ENCODE results near the gene ME3. TPM values are rescaled to one million over a fixed set of nuclear protein-coding genes. Genes with fewer than 3 reads are reported as not detected.

ME3 gene
- total RNA-seq, 1 donor from 2014 or later = 1.3 TPM

DNA sequence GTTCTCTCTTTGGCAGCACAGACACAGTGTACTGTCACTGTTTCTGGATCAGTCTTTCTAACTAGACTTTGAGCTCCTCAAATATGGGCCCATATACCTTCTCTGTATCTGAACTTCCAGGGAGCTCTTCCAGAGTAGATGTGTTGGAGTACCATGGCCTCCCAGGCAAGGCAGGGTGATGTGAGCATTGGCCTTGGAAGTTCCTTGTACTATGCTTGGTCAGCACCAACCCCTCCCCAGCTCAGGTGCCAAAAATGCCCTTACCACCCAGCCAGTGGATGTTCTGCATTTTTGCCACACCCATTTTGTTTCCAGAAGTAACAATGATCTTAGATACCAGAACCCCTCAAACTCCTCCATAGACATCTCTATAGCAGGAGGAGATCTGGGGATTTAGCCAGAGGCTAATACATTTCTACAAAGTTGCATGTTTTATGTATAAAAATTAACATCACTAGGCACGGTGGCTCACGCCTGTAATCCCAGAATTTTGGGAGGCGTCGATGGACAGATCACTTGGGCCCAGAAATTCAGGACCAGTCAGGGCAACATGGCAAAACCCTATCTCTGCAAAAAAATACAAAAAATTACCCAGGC lies 165.1 kb downstream of the ME3 start:
- no peak for DNase-seq
- Mint-ChIP-seq H3K36me3 (ENCODE audit: low read depth) (no peaks in the 10 kb centered on the region), H3K27me3 (no peaks in the 10 kb centered on the region), H3K4me1 (no peaks in the 10 kb centered on the region), H3K27ac (no peak overlapping the region), H3K4me3 (no peak overlapping the region), H3K9me3 (no peaks in the 10 kb centered on the region)
- ChIA-PET CTCF (no interaction called here), POLR2A (no interaction called here)
- TF ChIP-seq, protein P1, sequence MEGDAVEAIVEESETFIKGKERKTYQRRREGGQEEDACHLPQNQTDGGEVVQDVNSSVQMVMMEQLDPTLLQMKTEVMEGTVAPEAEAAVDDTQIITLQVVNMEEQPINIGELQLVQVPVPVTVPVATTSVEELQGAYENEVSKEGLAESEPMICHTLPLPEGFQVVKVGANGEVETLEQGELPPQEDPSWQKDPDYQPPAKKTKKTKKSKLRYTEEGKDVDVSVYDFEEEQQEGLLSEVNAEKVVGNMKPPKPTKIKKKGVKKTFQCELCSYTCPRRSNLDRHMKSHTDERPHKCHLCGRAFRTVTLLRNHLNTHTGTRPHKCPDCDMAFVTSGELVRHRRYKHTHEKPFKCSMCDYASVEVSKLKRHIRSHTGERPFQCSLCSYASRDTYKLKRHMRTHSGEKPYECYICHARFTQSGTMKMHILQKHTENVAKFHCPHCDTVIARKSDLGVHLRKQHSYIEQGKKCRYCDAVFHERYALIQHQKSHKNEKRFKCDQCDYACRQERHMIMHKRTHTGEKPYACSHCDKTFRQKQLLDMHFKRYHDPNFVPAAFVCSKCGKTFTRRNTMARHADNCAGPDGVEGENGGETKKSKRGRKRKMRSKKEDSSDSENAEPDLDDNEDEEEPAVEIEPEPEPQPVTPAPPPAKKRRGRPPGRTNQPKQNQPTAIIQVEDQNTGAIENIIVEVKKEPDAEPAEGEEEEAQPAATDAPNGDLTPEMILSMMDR (IDR thresholded peaks at IDR 0.05) = no peak
- ATAC-seq (ENCODE audit: low read depth) = no peak
- intact Hi-C loops (cut with micrococcal nuclease) = no loop called here

DNA sequence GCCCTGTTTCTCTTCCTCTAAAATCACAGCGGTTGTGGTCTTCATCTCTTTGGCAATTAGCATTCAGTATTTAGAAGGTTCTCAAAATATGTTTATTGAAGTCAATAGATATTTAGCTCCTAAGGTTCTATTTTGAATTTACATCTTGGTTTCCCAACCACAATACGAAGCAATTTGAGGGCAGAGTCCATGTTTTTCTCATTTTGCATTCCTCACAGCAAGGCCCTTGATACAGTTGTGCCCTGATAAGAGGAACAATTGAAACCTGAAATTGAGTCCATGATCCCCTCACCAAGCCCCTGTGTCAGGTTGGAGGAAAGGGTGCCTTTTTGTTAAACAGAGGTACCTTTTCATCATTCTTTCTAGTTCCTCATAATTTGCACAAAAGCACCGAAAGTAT lies 166.2 kb downstream of the ME3 start:
- Mint-ChIP-seq H3K27ac (no peak overlapping the region), H3K9me3 (no peaks in the 10 kb centered on the region), H3K4me3 (no peak overlapping the region), H3K4me1 (no peaks in the 10 kb centered on the region), H3K36me3 (ENCODE audit: low read depth) (no peaks in the 10 kb centered on the region), H3K27me3 (no peaks in the 10 kb centered on the region)
- TF ChIP-seq, protein P1 (IDR thresholded peaks at IDR 0.05) = no peak
- DNase-seq = no peak
- POLR2A ChIA-PET = no interaction called here
- intact Hi-C loops (cut with micrococcal nuclease) = no loop called here
- ATAC-seq (ENCODE audit: low read depth) = no peak
- CTCF ChIA-PET = no interaction called here

DNA sequence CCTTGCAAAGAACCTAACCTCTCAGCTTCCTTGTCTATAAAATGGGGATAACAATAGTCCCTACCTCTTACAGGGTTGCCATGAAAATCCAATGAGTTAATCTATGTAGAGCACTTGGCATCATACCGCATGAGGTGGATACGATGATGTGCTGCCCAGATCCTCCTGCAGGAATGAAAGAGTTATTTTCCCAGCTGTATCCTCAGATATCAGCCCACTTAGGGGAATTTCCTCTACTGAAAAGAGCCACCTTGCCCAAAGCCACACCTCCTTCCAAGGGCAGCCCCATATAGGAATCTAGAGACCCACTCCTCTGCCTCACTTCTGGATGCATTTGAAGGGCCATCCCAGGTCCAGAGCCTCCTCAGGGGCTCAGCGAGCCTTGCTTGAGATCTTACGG lies 169.3 kb downstream of the ME3 start:
- no peak overlapping the region for H3K27ac Mint-ChIP-seq
- intact Hi-C loops (cut with micrococcal nuclease) = no loop called here
- TF ChIP-seq, protein P1 (IDR thresholded peaks at IDR 0.05) = no peak
- H3K4me3 Mint-ChIP-seq = no peak overlapping the region
- ChIA-PET CTCF (no interaction called here), POLR2A (no interaction called here)
- DNase-seq (no peak), ATAC-seq (ENCODE audit: low read depth) (no peak)
- H3K4me1 Mint-ChIP-seq = no peaks in the 10 kb centered on the region
- H3K36me3 Mint-ChIP-seq (ENCODE audit: low read depth) = no peaks in the 10 kb centered on the region
- H3K9me3 Mint-ChIP-seq = no peaks in the 10 kb centered on the region
- H3K27me3 Mint-ChIP-seq = peaks cover 3% of the 10 kb centered on the region

DNA sequence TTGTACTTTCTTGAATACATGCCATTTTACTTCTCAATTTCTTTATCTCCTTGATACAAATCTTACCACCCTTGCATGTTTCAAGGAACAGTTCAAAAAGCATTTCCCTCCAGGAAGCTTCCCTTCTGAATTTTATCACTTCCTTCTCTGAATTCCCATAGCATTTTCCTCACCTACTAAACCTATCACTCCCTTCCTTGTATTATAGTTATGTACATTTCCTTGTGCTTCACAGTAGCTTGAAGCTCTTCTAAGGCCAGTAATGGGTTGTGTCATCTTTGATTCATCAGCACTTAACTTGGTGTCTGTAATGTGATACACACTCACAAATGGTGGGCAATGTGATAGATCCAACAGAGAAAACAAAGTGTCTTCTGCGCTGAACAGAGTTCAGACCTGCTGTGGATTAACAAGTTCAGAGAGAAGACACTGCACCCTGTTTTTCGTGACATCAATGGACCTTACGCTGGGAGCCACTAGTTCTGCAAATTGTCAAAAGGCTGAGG lies 170.2 kb downstream of the ME3 start:
- no peak overlapping the region for H3K27ac Mint-ChIP-seq
- peaks cover 3% of the 10 kb centered on the region for H3K27me3 Mint-ChIP-seq
- H3K4me3 Mint-ChIP-seq = no peak overlapping the region
- no peaks in the 10 kb centered on the region for H3K4me1 Mint-ChIP-seq
- intact Hi-C loops (cut with micrococcal nuclease) = no loop called here
- no peaks in the 10 kb centered on the region for H3K36me3 Mint-ChIP-seq (ENCODE audit: low read depth)
- TF ChIP-seq, protein P1 (IDR thresholded peaks at IDR 0.05) = no peak
- no peak for DNase-seq
- ATAC-seq (ENCODE audit: low read depth) = no peak
- POLR2A ChIA-PET = no interaction called here
- CTCF ChIA-PET = no interaction called here
- no peaks in the 10 kb centered on the region for H3K9me3 Mint-ChIP-seq

DNA sequence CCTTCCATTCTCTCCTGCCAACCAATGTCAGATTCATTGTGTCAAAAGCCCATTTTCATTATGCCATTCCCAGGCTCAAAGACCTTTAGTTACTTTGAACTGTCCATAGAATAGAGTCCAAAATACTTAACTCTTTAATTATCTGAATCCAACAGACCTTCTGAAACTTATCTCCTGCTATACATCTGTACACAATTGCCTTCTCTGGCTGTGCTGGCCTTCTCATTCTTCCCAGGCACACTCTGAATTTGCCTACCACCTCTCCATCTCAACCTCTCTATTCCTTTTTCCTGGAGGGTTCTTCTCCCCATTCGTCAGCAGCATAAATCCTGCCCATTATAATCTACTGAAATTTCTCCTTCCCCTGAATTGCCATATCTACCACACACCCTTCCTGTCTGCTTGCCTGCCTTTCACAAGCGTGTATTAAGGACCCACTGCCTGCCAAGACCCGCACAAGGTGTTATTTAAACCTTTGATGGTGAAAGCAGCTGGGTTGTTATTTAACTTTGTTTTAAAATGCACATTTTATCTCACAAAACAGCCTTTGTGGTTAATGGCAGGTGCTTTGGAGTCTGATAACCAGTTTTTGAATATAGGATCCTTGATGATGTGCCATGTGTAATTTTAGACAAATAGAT lies 171.8 kb downstream of the ME3 start:
- Mint-ChIP-seq H3K36me3 (ENCODE audit: low read depth) (no peaks in the 10 kb centered on the region), H3K4me3 (no peak overlapping the region), H3K9me3 (no peaks in the 10 kb centered on the region), H3K27ac (no peak overlapping the region), H3K27me3 (peaks cover 3% of the 10 kb centered on the region), H3K4me1 (no peaks in the 10 kb centered on the region)
- CTCF ChIA-PET = no interaction called here
- POLR2A ChIA-PET = no interaction called here
- ATAC-seq (ENCODE audit: low read depth) (no peak), DNase-seq (no peak)
- TF ChIP-seq, protein P1 (IDR thresholded peaks at IDR 0.05) = no peak
- intact Hi-C loops (cut with micrococcal nuclease) = no loop called here

Data from activated B cell treated with CpG ODN at 0.5 μM for 24 hours (primary cell).